Measurements from ENCODE around the gene QSOX1.

DNA sequence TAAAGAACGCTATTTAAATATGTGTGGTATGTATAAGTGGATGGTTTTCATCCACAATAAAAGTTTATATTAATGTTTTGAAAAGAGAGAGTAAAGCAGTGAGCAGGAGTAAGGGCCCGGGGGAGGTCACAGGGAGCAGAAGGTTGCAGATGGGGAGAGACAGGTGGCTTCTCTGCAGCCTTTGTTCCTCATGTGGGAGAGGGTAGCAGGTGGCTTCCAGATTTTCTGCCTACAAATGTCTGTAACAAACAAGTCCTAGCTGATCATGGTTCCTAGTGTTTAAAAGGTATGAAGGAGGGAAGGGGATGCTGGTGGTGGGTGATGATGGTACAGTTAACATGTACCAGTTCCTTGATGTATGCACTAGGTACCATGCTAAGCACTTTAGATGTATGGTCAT, 18.8 kb downstream of the QSOX1 start:
- TF ChIP-seq, protein P1, sequence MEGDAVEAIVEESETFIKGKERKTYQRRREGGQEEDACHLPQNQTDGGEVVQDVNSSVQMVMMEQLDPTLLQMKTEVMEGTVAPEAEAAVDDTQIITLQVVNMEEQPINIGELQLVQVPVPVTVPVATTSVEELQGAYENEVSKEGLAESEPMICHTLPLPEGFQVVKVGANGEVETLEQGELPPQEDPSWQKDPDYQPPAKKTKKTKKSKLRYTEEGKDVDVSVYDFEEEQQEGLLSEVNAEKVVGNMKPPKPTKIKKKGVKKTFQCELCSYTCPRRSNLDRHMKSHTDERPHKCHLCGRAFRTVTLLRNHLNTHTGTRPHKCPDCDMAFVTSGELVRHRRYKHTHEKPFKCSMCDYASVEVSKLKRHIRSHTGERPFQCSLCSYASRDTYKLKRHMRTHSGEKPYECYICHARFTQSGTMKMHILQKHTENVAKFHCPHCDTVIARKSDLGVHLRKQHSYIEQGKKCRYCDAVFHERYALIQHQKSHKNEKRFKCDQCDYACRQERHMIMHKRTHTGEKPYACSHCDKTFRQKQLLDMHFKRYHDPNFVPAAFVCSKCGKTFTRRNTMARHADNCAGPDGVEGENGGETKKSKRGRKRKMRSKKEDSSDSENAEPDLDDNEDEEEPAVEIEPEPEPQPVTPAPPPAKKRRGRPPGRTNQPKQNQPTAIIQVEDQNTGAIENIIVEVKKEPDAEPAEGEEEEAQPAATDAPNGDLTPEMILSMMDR (IDR thresholded peaks at IDR 0.05) = no peak
- TF ChIP-seq FOXJ3 (CRISPR knock-in tag; IDR thresholded peaks at IDR 0.05; ENCODE audit: borderline replicate concordance) = no peak

All from WTC11 (cell line).